ENCODE results near the gene DMGDH. TPM values are rescaled to one million over a fixed set of nuclear protein-coding genes. Genes with fewer than 3 reads are reported as not detected.

Gene DMGDH
- total and polyA plus RNA-seq, 10 of the 15 experiments (the other 5 are each of a cell fraction or from before 2014, with no cell fraction given), result 0.22 to 1.5 (median 0.44) TPM; not detected in 3

GRCh38 chr5:78995521-78996007, 73.9 kb downstream of the DMGDH start:
- H3K9me3 ChIP-seq (replicated peaks; ENCODE audit: control insufficient read depth, insufficient read depth, low read length), result no peaks in the 10 kb centered on the region; the same call in 2 of the 3 replicates
- FAIRE-seq, result no peak
- BruUV-seq (replicated peaks), result no TSS peak
- CTCF ChIA-PET, result interaction anchor here (0.9 to 1.0 kb wide), 2 partner anchors 96 to 137 kb away, joined by 3 to 4 read pairs; no protein-coding TSS in a partner anchor
- no peak for DNase-seq (ENCODE audit: low read depth, low spot score)
- no peak for ATAC-seq
- TF ChIP-seq SMARCA5 (IDR thresholded peaks at IDR 0.05), result no peak
- no peak for TF ChIP-seq RAD21 (IDR thresholded peaks at IDR 0.05; ENCODE audit: insufficient read depth, low read depth, low read length)
- TF ChIP-seq PAX5 (IDR thresholded peaks at IDR 0.05; ENCODE audit: borderline replicate concordance, low read depth, low read length), result no peak
- no peak for TF ChIP-seq ZNF274 (IDR thresholded peaks at IDR 0.05; ENCODE audit: insufficient read depth, insufficient read length)
- TF ChIP-seq ATF3 (IDR thresholded peaks at IDR 0.05; ENCODE audit: borderline replicate concordance, extremely low read depth, low read depth, low read length), result no peak
- no peak for TF ChIP-seq MYC (IDR thresholded peaks at IDR 0.05; ENCODE audit: insufficient read depth, insufficient read length, insufficient replicate concordance, low read length, severe bottlenecking)
- TF ChIP-seq POLR2A (IDR thresholded peaks at IDR 0.05; ENCODE audit: low read depth, low read length), result no peak
- TF ChIP-seq CBX5 (IDR thresholded peaks at IDR 0.05; ENCODE audit: low read depth), result no peak
- TF ChIP-seq HDAC6 (IDR thresholded peaks at IDR 0.05; ENCODE audit: unreplicated experiment), result no peak
- no peak for TF ChIP-seq E4F1 (IDR thresholded peaks at IDR 0.05; ENCODE audit: borderline replicate concordance, partially characterized antibody)
- no peak for TF ChIP-seq CHD2 (IDR thresholded peaks at IDR 0.05; ENCODE audit: borderline replicate concordance, low read depth, low read length)
- no peak for TF ChIP-seq IRF5 (IDR thresholded peaks at IDR 0.05; ENCODE audit: borderline replicate concordance)
- no peak for TF ChIP-seq HSF1 (IDR thresholded peaks at IDR 0.05; ENCODE audit: low read depth, low read length)
- 89% methylated on average over 2 of the region's 2 CpGs for WGBS (ENCODE audit: insufficient coverage, insufficient replicate concordance, low lambda C conversion rate, missing lambda C conversion rate)
- no peak overlapping the region for H3K27ac ChIP-seq (ENCODE audit: control insufficient read depth, insufficient read depth)
- no peak overlapping the region for H3K4me3 ChIP-seq
- no peak overlapping the region for H3K9ac ChIP-seq (ENCODE audit: control insufficient read depth, insufficient read depth, low read length)
- no peak overlapping the region for H2AFZ ChIP-seq (ENCODE audit: control insufficient read depth, low read depth, low read length)
- H3K36me3 ChIP-seq (ENCODE audit: control insufficient read depth in 2 of 2, insufficient read depth in 2 of 2, low read length in 1 of 2), result no peaks in the 10 kb centered on the region
- no peaks in the 10 kb centered on the region for H4K20me1 ChIP-seq (ENCODE audit: control insufficient read depth, insufficient read depth)
- H3K4me2 ChIP-seq (ENCODE audit: control insufficient read depth, insufficient read depth), result no peak overlapping the region
- RAD21 ChIA-PET (ENCODE audit: unreplicated experiment), result no interaction called here
- POLR2A ChIA-PET, result no interaction called here
- H3K79me2 ChIP-seq (ENCODE audit: control insufficient read depth, insufficient read depth, low read length), result no peaks in the 10 kb centered on the region
- H3K4me1 ChIP-seq (ENCODE audit: control insufficient read depth, insufficient read depth, low read length), result peaks cover 4% of the 10 kb centered on the region; the same call in 1 of the 2 replicates
- in situ Hi-C loops (cut with MboI), result no loop called here
- SMC1A ChIA-PET (ENCODE audit: uncharacterized antibody, unreplicated experiment), result interaction anchor here (0.7 to 1.4 kb wide), 4 partner anchors 20 to 97 kb away, joined by 3 read pairs; no protein-coding TSS in a partner anchor
- intact Hi-C loops (cut with micrococcal nuclease; ENCODE audit: unreplicated experiment), result no loop called here
- H3K27me3 ChIP-seq (replicated peaks in 1 of 2; ENCODE audit: control insufficient read depth in 2 of 2, insufficient read depth in 2 of 2, low read length in 1 of 2), result no peaks in the 10 kb centered on the region

All from GM12878 (cell line).